Liver (tissue), 9 donors: ENCODE results near the gene IL12RB1. TPM values are rescaled to one million over a fixed set of nuclear protein-coding genes. Genes with fewer than 3 reads are reported as not detected.

Experiments
- DNase-seq: peaks from one replicate; pipeline ENCODE4 v3.0.0-alpha.2; 2017; ENCODE audit warnings: low spot score
- H3K27ac ChIP-seq, 2 donors: one replicate each; pipeline ENCODE4 v1.7.0; 2013; ENCODE audit warnings: inconsistent platforms in 2 of 2, low read length in 2 of 2, control low read depth in 1 of 2, low read depth in 1 of 2, mild to moderate bottlenecking in 1 of 2
- H3K27me3 ChIP-seq, 4 donors: one replicate each; pipeline versions ENCODE4 v1.6.1 to v1.7.0; 2013; ENCODE audit warnings: low read length in 3 of 4, inconsistent platforms in 1 of 4, mild to moderate bottlenecking in 1 of 4, moderate library complexity in 1 of 4; ENCODE audit not compliant: control insufficient read depth in 4 of 4, insufficient read depth in 4 of 4
- H3K36me3 ChIP-seq, 4 donors: one replicate each; pipeline versions ENCODE4 v1.6.1 to v1.7.0; 2013; ENCODE audit warnings: low read length in 3 of 4, mild to moderate bottlenecking in 3 of 4, low read depth in 1 of 4, moderate library complexity in 1 of 4; ENCODE audit not compliant: control insufficient read depth in 4 of 4, insufficient read depth in 3 of 4
- H3K4me1 ChIP-seq, 4 donors: one replicate each; pipeline versions ENCODE4 v1.6.1 to v1.7.0; 2013; ENCODE audit warnings: low read length in 3 of 4, mild to moderate bottlenecking in 3 of 4, moderate library complexity in 1 of 4; ENCODE audit not compliant: control insufficient read depth in 4 of 4, insufficient read depth in 4 of 4
- H3K4me3 ChIP-seq, 3 donors: one replicate each; pipeline versions ENCODE4 v1.6.1 to v1.7.0; 2013; ENCODE audit warnings: low read length in 3 of 3, control low read depth in 1 of 3, low read depth in 1 of 3, mild to moderate bottlenecking in 1 of 3
- H3K9ac ChIP-seq, 2 donors: one replicate each; pipeline ENCODE4 v1.7.0; 2013; ENCODE audit warnings: low read length in 2 of 2, mild to moderate bottlenecking in 2 of 2, moderate library complexity in 2 of 2, control low read depth in 1 of 2, low read depth in 1 of 2
- H3K9me3 ChIP-seq, 4 donors: one replicate each; pipeline versions ENCODE4 v1.6.1 to v1.7.0; 2013; ENCODE audit warnings: low read length in 3 of 4; ENCODE audit not compliant: control insufficient read depth in 4 of 4
- EGR1 ChIP-seq, 2 donors: IDR thresholded peaks; 2 replicates each; pipeline ENCODE4 v1.6.1; 2016 to 2018; ENCODE audit warnings: antibody characterized with exemption in 2 of 2, low read depth in 2 of 2
- FOXA2 ChIP-seq: IDR thresholded peaks from 2 replicates; pipeline ENCODE4 v1.6.1; 2016; ENCODE audit warnings: antibody characterized with exemption
- GABPA ChIP-seq, 2 donors: IDR thresholded peaks in 1 of 2; conservative IDR thresholded peaks in 1 of 2; 2 replicates each; pipeline ENCODE4 v1.6.1; 2016; ENCODE audit warnings: antibody characterized with exemption in 2 of 2, mild to moderate bottlenecking in 1 of 2, moderate library complexity in 1 of 2
- HNF4A ChIP-seq, 2 donors: conservative IDR thresholded peaks; 2 replicates each; pipeline ENCODE4 v1.6.1; 2016; ENCODE audit warnings: antibody characterized with exemption in 2 of 2, mild to moderate bottlenecking in 2 of 2
- HNF4G ChIP-seq: IDR thresholded peaks from 2 replicates; pipeline ENCODE4 v1.6.1; 2016; ENCODE audit warnings: antibody characterized with exemption
- JUND ChIP-seq, 2 donors: IDR thresholded peaks; 2 replicates each; pipeline ENCODE4 v1.6.1; 2016; ENCODE audit warnings: antibody characterized with exemption in 2 of 2
- NR2F2 ChIP-seq: IDR thresholded peaks from 2 replicates; pipeline ENCODE4 v1.6.1; 2016; ENCODE audit warnings: antibody characterized with exemption
- RAD21 ChIP-seq, 2 donors: IDR thresholded peaks; 2 replicates each; pipeline ENCODE4 v1.6.1; 2016; ENCODE audit warnings: antibody characterized with exemption in 2 of 2, mild to moderate bottlenecking in 2 of 2
- RXRA ChIP-seq, 2 donors: IDR thresholded peaks; 2 replicates each; pipeline ENCODE4 v1.6.1; 2017 to 2018; ENCODE audit warnings: antibody characterized with exemption in 2 of 2, mild to moderate bottlenecking in 1 of 2
- SP1 ChIP-seq: IDR thresholded peaks from 2 replicates; pipeline ENCODE4 v1.6.1; 2018; ENCODE audit warnings: antibody characterized with exemption, mild to moderate bottlenecking
- TAF1 ChIP-seq: conservative IDR thresholded peaks from 2 replicates; pipeline ENCODE4 v1.6.1; 2016; ENCODE audit warnings: antibody characterized with exemption, mild to moderate bottlenecking
- YY1 ChIP-seq: IDR thresholded peaks from 2 replicates; pipeline ENCODE4 v1.6.1; 2016; ENCODE audit warnings: antibody characterized with exemption, mild to moderate bottlenecking
- WGBS: extraction: QIAGEN DNeasy Blood & Tissue Kit; methylation state at CpG from one replicate; pipeline ENCODE4 v1.1.7; 2013; 5-methylcytosine and 5-hydroxymethylcytosine counted together
- polyA plus RNA-seq, 2 donors: library from polyadenylated mRNA; stranded (reverse) in 1 of 2; unstranded in 1 of 2; fragments of 200-250 nt in 1 of 2; fragments of >200 nt in 1 of 2; fragmentation: Nextera tagmentation in 1 of 2; extraction: Ambion mirVana in 1 of 2; gene quantifications; one replicate each; pipeline versions ENCODE4 v1.2.1 to v1.2.3, GENCODE V29; 2013 to 2015
- total RNA-seq, 2 donors: library from RNA; depleted of rRNA; stranded (reverse); fragments of >200 nt; gene quantifications; one replicate each; pipeline ENCODE4 v1.2.3, GENCODE V29; 2014
- TF ChIP-seq, protein P1 (sequence below): IDR thresholded peaks from 2 replicates; pipeline ENCODE4 v1.6.1; 2016; ENCODE audit warnings: antibody characterized with exemption
- TF ChIP-seq, protein P2 (sequence below): IDR thresholded peaks from 2 replicates; pipeline ENCODE4 v1.6.1; 2016; ENCODE audit warnings: antibody characterized with exemption
- TF ChIP-seq, protein P3 (sequence below): IDR thresholded peaks from 2 replicates; pipeline ENCODE4 v1.6.1; 2016; ENCODE audit warnings: antibody characterized with exemption
- TF ChIP-seq, protein P4 (sequence below): IDR thresholded peaks from 2 replicates; pipeline ENCODE4 v1.6.1; 2016; ENCODE audit warnings: antibody characterized with exemption, mild to moderate bottlenecking
- TF ChIP-seq, protein P5 (sequence below): fragments of 150-350 bp; IDR thresholded peaks from 2 replicates; pipeline ENCODE4 v1.5.1; 2017; ENCODE audit warnings: improper control_type of control experiment, low read depth, low read length; ENCODE audit not compliant: missing input control
- donor health status: healthy.
- donor health status: healthy.
- donor health status: healthy.
- donor health status: healthy.
- donor health status: healthy.

The IL12RB1 gene
- total and polyA plus RNA-seq, 4 donors = 0.43 to 2.4 (median 1.1) TPM

DNA sequence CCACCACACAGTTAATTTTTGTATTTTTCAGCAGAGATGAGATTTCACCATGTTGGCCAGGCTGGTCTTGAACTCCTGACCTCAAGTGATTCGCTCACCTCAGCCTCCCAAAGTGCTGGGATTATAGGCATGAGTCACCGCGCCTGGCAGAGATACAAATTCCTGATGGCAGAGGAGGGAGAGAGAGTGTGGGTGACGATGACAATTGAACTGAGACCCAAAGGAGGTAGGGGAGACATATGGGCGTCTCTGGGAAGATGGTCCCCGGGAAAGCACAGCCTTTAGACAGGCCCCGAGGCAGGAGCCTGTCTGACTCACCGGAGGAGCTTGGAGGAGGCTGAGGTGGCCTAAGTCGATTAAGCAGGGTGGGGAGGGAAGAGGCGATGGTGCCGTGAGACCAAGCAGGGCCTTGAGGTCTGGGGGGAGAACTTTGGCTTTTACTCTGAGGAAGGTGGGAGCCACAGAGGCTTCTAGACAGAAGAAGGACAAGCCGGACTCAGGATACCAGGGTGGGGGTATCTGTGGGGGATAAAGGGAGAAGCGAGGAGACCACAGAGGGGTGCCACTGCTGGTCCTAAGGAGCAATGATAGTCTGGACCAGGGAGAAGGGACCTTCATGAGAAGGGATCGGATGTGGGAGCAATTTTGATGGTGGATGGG, 40.5 kb downstream of the IL12RB1 start:
- 71% methylated on average over 14 of the region's 14 CpGs for WGBS
- peak overlapping the region; percentile 90 to 96 for H3K27ac ChIP-seq
- TF ChIP-seq HNF4A (conservative IDR thresholded peaks at IDR 0.05) (peak in 1 of 2 donors; percentile 6), JUND (IDR thresholded peaks at IDR 0.05) (peak in 1 of 2 donors; percentile 87), TAF1 (no peak)
- DNase-seq = no peak
- H3K4me1 ChIP-seq = peaks cover 2 to 31% (median 19%) of the 10 kb centered on the region in 4 donors
- no peaks in the 10 kb centered on the region for H3K9me3 ChIP-seq
- no peaks in the 10 kb centered on the region for H3K36me3 ChIP-seq
- peak overlapping the region in 1 of 2 donors; percentile 48 for H3K9ac ChIP-seq
- H3K27me3 ChIP-seq = no peaks in the 10 kb centered on the region
- no peak overlapping the region for H3K4me3 ChIP-seq

DNA sequence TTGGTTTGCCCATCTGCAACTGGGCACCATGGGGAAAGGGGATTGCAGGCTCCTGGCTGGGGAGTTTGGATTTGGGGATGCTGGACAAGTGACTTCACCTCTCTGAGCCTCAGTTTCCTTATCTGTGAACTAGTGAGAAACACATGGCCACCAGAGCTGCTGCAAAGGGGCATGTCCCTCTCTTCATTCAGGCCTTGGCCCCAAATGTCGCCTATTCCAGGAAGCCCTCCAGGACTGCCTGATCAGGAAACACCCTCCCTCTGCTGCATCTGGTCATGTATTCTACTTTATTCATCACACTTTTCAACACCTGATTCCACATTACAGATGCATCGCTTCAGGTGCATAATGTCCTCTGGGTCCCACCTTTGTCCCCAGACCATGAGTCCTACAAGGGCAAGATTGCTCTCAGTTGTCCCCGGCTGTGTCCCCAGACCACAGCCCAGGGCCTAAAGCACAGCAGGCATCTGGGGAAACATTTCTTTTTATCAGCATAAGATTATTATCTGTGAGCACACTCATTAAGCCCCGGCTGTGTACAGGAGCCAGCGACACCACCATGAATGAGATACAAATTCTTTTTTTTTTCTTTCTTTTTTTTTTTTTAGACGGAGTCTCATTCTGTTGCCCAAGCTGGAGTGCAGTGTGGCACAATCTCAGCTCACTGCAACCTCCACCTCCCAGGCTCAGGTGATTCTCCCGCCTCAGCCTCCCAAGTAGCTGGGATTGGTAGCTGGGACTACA, 41.3 kb downstream of the IL12RB1 start:
- Histone ChIP-seq H3K9me3 (no peaks in the 10 kb centered on the region), H3K4me3 (peak overlapping the region; percentile 30 to 41 (median 30)), H3K27ac (peak overlapping the region; percentile 90 to 96), H3K27me3 (no peaks in the 10 kb centered on the region), H3K4me1 (peaks cover 2 to 29% (median 17%) of the 10 kb centered on the region in 4 donors), H3K9ac (peak overlapping the region; percentile 68 to 77), H3K36me3 (no peaks in the 10 kb centered on the region)
- no peak for DNase-seq
- WGBS = 70% methylated on average over 7 of the region's 7 CpGs
- TF ChIP-seq SP1 = no peak
- peak; percentile 17 for TF ChIP-seq TAF1

DNA sequence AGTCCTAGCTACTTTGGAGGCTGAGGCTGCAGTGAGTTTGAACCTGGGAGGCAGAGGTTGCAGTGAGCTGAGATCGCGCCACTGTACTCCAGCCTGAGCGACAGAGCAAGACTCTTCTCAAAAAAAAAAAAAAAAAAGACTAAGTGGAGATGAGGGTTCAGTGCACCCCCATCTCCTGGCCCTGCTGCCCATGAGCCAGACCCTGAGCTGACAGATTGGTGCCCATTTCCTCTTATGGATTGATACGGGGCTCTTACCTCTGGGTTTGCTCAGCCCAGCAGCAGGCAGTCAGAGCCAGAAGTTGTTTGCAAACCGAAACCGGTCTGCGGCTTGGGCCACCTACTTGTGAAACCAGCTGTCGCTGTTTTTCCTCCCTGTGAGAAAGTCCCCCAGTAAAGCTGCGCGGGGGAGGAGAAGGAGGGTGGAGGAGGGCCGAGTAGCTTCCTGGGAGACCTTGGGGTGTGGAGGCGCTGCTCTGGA, 41.9 kb downstream of the IL12RB1 start:
- Histone ChIP-seq H3K9ac (peak overlapping the region; percentile 68 to 77), H3K9me3 (no peaks in the 10 kb centered on the region), H3K4me3 (peak overlapping the region; percentile 30 to 41 (median 30)), H3K27me3 (no peaks in the 10 kb centered on the region), H3K36me3 (no peaks in the 10 kb centered on the region), H3K4me1 (peaks cover 2 to 27% (median 14%) of the 10 kb centered on the region in 4 donors), H3K27ac (peak overlapping the region; percentile 90 to 96)
- DNase-seq = no peak
- WGBS = 4% methylated on average over 12 of the region's 12 CpGs
- TF ChIP-seq SP1 = peak; percentile 66
- no peak for TF ChIP-seq JUND (IDR thresholded peaks at IDR 0.05)
- peak in 1 of 2 donors; percentile 35 for TF ChIP-seq RAD21 (IDR thresholded peaks at IDR 0.05)
- TF ChIP-seq HNF4G = no peak
- TF ChIP-seq HNF4A (conservative IDR thresholded peaks at IDR 0.05) = peak; percentile 8 to 26
- TF ChIP-seq NR2F2 = no peak
- TF ChIP-seq, protein P1, sequence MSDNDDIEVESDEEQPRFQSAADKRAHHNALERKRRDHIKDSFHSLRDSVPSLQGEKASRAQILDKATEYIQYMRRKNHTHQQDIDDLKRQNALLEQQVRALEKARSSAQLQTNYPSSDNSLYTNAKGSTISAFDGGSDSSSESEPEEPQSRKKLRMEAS = no peak
- TF ChIP-seq RXRA (IDR thresholded peaks at IDR 0.05) = peak in 1 of 2 donors; percentile 40
- TF ChIP-seq GABPA (IDR thresholded peaks at IDR 0.05 in 1 of 2, conservative IDR thresholded peaks at IDR 0.05 in 1 of 2) = no peak
- TF ChIP-seq, protein P2, sequence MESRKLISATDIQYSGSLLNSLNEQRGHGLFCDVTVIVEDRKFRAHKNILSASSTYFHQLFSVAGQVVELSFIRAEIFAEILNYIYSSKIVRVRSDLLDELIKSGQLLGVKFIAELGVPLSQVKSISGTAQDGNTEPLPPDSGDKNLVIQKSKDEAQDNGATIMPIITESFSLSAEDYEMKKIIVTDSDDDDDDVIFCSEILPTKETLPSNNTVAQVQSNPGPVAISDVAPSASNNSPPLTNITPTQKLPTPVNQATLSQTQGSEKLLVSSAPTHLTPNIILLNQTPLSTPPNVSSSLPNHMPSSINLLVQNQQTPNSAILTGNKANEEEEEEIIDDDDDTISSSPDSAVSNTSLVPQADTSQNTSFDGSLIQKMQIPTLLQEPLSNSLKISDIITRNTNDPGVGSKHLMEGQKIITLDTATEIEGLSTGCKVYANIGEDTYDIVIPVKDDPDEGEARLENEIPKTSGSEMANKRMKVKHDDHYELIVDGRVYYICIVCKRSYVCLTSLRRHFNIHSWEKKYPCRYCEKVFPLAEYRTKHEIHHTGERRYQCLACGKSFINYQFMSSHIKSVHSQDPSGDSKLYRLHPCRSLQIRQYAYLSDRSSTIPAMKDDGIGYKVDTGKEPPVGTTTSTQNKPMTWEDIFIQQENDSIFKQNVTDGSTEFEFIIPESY = no peak
- TF ChIP-seq TAF1 = no peak
- no peak for TF ChIP-seq FOXA2
- no peak for TF ChIP-seq EGR1 (IDR thresholded peaks at IDR 0.05; ENCODE audit: low read depth in 2 of 2)
- TF ChIP-seq YY1 = peak; percentile 50
- TF ChIP-seq, protein P3, sequence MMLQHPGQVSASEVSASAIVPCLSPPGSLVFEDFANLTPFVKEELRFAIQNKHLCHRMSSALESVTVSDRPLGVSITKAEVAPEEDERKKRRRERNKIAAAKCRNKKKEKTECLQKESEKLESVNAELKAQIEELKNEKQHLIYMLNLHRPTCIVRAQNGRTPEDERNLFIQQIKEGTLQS = no peak
- TF ChIP-seq, protein P4, sequence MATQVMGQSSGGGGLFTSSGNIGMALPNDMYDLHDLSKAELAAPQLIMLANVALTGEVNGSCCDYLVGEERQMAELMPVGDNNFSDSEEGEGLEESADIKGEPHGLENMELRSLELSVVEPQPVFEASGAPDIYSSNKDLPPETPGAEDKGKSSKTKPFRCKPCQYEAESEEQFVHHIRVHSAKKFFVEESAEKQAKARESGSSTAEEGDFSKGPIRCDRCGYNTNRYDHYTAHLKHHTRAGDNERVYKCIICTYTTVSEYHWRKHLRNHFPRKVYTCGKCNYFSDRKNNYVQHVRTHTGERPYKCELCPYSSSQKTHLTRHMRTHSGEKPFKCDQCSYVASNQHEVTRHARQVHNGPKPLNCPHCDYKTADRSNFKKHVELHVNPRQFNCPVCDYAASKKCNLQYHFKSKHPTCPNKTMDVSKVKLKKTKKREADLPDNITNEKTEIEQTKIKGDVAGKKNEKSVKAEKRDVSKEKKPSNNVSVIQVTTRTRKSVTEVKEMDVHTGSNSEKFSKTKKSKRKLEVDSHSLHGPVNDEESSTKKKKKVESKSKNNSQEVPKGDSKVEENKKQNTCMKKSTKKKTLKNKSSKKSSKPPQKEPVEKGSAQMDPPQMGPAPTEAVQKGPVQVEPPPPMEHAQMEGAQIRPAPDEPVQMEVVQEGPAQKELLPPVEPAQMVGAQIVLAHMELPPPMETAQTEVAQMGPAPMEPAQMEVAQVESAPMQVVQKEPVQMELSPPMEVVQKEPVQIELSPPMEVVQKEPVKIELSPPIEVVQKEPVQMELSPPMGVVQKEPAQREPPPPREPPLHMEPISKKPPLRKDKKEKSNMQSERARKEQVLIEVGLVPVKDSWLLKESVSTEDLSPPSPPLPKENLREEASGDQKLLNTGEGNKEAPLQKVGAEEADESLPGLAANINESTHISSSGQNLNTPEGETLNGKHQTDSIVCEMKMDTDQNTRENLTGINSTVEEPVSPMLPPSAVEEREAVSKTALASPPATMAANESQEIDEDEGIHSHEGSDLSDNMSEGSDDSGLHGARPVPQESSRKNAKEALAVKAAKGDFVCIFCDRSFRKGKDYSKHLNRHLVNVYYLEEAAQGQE = peak; percentile 69
- TF ChIP-seq, protein P5, sequence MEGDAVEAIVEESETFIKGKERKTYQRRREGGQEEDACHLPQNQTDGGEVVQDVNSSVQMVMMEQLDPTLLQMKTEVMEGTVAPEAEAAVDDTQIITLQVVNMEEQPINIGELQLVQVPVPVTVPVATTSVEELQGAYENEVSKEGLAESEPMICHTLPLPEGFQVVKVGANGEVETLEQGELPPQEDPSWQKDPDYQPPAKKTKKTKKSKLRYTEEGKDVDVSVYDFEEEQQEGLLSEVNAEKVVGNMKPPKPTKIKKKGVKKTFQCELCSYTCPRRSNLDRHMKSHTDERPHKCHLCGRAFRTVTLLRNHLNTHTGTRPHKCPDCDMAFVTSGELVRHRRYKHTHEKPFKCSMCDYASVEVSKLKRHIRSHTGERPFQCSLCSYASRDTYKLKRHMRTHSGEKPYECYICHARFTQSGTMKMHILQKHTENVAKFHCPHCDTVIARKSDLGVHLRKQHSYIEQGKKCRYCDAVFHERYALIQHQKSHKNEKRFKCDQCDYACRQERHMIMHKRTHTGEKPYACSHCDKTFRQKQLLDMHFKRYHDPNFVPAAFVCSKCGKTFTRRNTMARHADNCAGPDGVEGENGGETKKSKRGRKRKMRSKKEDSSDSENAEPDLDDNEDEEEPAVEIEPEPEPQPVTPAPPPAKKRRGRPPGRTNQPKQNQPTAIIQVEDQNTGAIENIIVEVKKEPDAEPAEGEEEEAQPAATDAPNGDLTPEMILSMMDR = no peak
